Keratinocyte (primary cell): ENCODE data around the gene NCF2. TPM values are rescaled to one million over a fixed set of nuclear protein-coding genes. Genes with fewer than 3 reads are reported as not detected.
A peak's percentile ranks its signal among the peaks of the same experiment; 100 is the strongest.

Source experiments
- DNase-seq: peaks from one replicate; pipeline ENCODE4 v3.0.0-alpha.2; 2011; ENCODE audit warnings: low read depth, missing footprints, low spot score
- FAIRE-seq: peaks from 2 replicates; lab custom pipeline; 2011; peaks lifted over from hg19 to GRCh38; lab: Jason Lieb, UNC
- H2AFZ ChIP-seq: 2 replicates; pipeline ENCODE4 v1.6.0; 2012; ENCODE audit warnings: low read length, control low read depth, inconsistent platforms; ENCODE audit not compliant: control insufficient read depth
- H3K27ac ChIP-seq: 2 replicates; pipeline ENCODE4 v1.5.1; 2011; ENCODE audit warnings: low read length; ENCODE audit not compliant: control insufficient read depth, insufficient read depth
- H3K27me3 ChIP-seq: 3 replicates; pipeline ENCODE4 v1.6.0; 2011; ENCODE audit warnings: low read length; ENCODE audit not compliant: control insufficient read depth, insufficient read depth; ENCODE audit errors: extremely low read depth
- H3K36me3 ChIP-seq, 2 experiments: 2 replicates in 1 of 2; 3 replicates in 1 of 2; pipeline ENCODE4 v1.5.1; 2011; ENCODE audit warnings: low read length in 2 of 2, mild to moderate bottlenecking in 1 of 2; ENCODE audit not compliant: control insufficient read depth in 2 of 2, insufficient read depth in 2 of 2; ENCODE audit errors: extremely low read depth in 1 of 2
- H3K4me1 ChIP-seq: 3 replicates; pipeline ENCODE4 v1.5.1; 2011; ENCODE audit warnings: low read length; ENCODE audit not compliant: control insufficient read depth, insufficient read depth; ENCODE audit errors: extremely low read depth
- H3K4me2 ChIP-seq: 3 replicates; pipeline ENCODE4 v1.6.0; 2011; ENCODE audit warnings: low read depth, low read length; ENCODE audit not compliant: control insufficient read depth, insufficient read depth; ENCODE audit errors: extremely low read depth
- H3K4me3 ChIP-seq, 3 experiments: fragments of 200-600 bp in 1 of 3; sonication (generic) in 1 of 3; 2 replicates in 2 of 3; 3 replicates in 1 of 3; pipeline ENCODE4 v1.5.1; 2011 to 2016; ENCODE audit warnings: low read length in 3 of 3, mild to moderate bottlenecking in 3 of 3, control low read depth in 2 of 3, inconsistent platforms in 1 of 3, low read depth in 1 of 3, mixed read lengths in 1 of 3, mixed run types in 1 of 3, moderate library complexity in 1 of 3; ENCODE audit not compliant: control insufficient read depth in 2 of 3, insufficient read depth in 2 of 3; ENCODE audit errors: extremely low read depth in 1 of 3
- H3K79me2 ChIP-seq: 2 replicates; pipeline ENCODE4 v1.6.0; 2012; ENCODE audit warnings: low read length; ENCODE audit not compliant: control insufficient read depth, insufficient read depth
- H3K9ac ChIP-seq: 3 replicates; pipeline ENCODE4 v1.6.0; 2011; ENCODE audit warnings: low read length; ENCODE audit not compliant: control insufficient read depth, insufficient read depth; ENCODE audit errors: extremely low read depth
- H3K9me1 ChIP-seq: 3 replicates; pipeline ENCODE4 v1.6.0; 2011; ENCODE audit warnings: low read length; ENCODE audit not compliant: control insufficient read depth, insufficient read depth; ENCODE audit errors: extremely low read depth
- H3K9me3 ChIP-seq: 2 replicates; pipeline ENCODE4 v1.5.1; 2012; ENCODE audit warnings: low read depth, low read length; ENCODE audit not compliant: control insufficient read depth
- H4K20me1 ChIP-seq: 3 replicates; pipeline ENCODE4 v1.6.0; 2011; ENCODE audit warnings: low read length; ENCODE audit not compliant: control insufficient read depth, insufficient read depth; ENCODE audit errors: extremely low read depth
- CTCF ChIP-seq, 3 experiments: IDR thresholded peaks in 1 of 3; conservative IDR thresholded peaks in 1 of 3; optimal IDR thresholded peaks in 1 of 3; 2 replicates in 2 of 3; 3 replicates in 1 of 3; pipeline versions ENCODE3 to v1.5.1; 2011; ENCODE audit warnings: low read length in 3 of 3, mild to moderate bottlenecking in 3 of 3, moderate library complexity in 2 of 3, control low read depth in 1 of 3, inconsistent platforms in 1 of 3; ENCODE audit not compliant: insufficient read depth in 2 of 3; ENCODE audit errors: extremely low read depth in 1 of 3
- EZH2 ChIP-seq: IDR thresholded peaks from one replicate; pipeline ENCODE4 v1.6.1; 2012; ENCODE audit warnings: inconsistent platforms, mild to moderate bottlenecking, low read length, moderate library complexity
- dilution Hi-C: fragments of 300-500 bp; cut with MboI; formaldehyde crosslinking; loops from one replicate; pipeline ENCODE4 v1.7.0; 2020; ENCODE audit warnings: low sequenced_read_pairs; ENCODE audit not compliant: extremely low pct_ligation_motif_present
- polyA plus RNA-seq, 5 experiments: library from polyadenylated mRNA; depleted of rRNA in 3 of 5; stranded (reverse) in 3 of 5; stranded (forward) in 1 of 5; unstranded in 1 of 5; fragments of >200 nt; gene quantifications; 1 replicate in 1 of 5; 2 replicates in 3 of 5; 3 replicates in 1 of 5; pipeline versions ENCODE4 v1.2.1 to v1.2.3, GENCODE V29; 2011 to 2012; ENCODE audit warnings: missing spikeins in 2 of 5, low read depth in 1 of 5, low replicate concordance in 1 of 5

NCF2 gene
- polyA plus RNA-seq, 1 donor (not counting 4 experiments of a cell fraction or from before 2014, with no cell fraction given): 9.2 TPM

GRCh38 chr1:183543619-183544204, 46.5 kb downstream of the NCF2 start:
- Histone ChIP-seq H3K27me3 (no peaks in the 10 kb centered on the region), H3K36me3 (peaks cover 23 to 26% of the 10 kb centered on the region in 2 experiments), H3K9me3 (no peaks in the 10 kb centered on the region), H3K27ac (no peak overlapping the region), H3K9me1 (no peaks in the 10 kb centered on the region), H4K20me1 (no peaks in the 10 kb centered on the region), H3K9ac (no peak overlapping the region), H3K79me2 (no peaks in the 10 kb centered on the region), H2AFZ (no peak overlapping the region), H3K4me2 (no peak overlapping the region), H3K4me3 (no peak overlapping the region), H3K4me1 (no peaks in the 10 kb centered on the region)
- dilution Hi-C loops: no loop called here
- DNase-seq: no peak
- TF ChIP-seq EZH2 (no peak), CTCF (optimal IDR thresholded peaks at IDR 0.05 in 1 of 3, IDR thresholded peaks at IDR 0.05 in 1 of 3, conservative IDR thresholded peaks at IDR 0.05 in 1 of 3; ENCODE audit: extremely low read depth in 1 of 3, insufficient read depth in 2 of 3, low read length in 3 of 3) (peak; percentile 50 to 74 (median 62))
- FAIRE-seq: peak; percentile 46

DNA sequence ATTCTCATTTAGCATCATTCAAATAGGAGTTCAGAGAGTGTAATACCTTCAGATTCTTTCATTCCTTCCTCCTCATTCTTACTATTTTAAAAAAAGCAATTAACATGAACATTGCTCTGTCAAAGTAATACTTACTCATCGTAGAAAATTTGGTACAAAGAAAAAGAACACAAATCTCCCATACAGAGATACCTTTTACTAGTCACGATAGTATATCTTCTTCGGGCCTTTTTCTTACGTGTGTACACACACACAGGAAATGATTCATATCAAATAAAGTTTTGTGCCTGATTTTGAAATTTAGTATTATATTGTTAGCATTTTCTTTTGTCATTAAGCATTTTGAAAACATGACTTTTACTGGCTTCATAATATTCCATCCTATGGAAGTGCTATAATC, 52.9 kb downstream of the NCF2 start:
- DNase-seq (no peak), FAIRE-seq (no peak)
- H3K4me3 ChIP-seq: no peak overlapping the region
- no peaks in the 10 kb centered on the region for H3K79me2 ChIP-seq
- no peaks in the 10 kb centered on the region for H3K9me1 ChIP-seq
- no peak overlapping the region for H2AFZ ChIP-seq
- H3K27ac ChIP-seq: no peak overlapping the region
- H3K9ac ChIP-seq: no peak overlapping the region
- H4K20me1 ChIP-seq: no peaks in the 10 kb centered on the region
- TF ChIP-seq CTCF (optimal IDR thresholded peaks at IDR 0.05 in 1 of 3, IDR thresholded peaks at IDR 0.05 in 1 of 3, conservative IDR thresholded peaks at IDR 0.05 in 1 of 3; ENCODE audit: extremely low read depth in 1 of 3, insufficient read depth in 2 of 3, low read length in 3 of 3): no peak
- no peak for TF ChIP-seq EZH2
- no peak overlapping the region for H3K4me2 ChIP-seq
- H3K36me3 ChIP-seq: peaks cover 22 to 24% of the 10 kb centered on the region in 2 experiments
- dilution Hi-C loops: no loop called here
- H3K27me3 ChIP-seq: no peaks in the 10 kb centered on the region
- no peaks in the 10 kb centered on the region for H3K9me3 ChIP-seq
- H3K4me1 ChIP-seq: no peaks in the 10 kb centered on the region
